H9 (cell line): ENCODE measurements around the gene RRAD. TPM values are rescaled to one million over a fixed set of nuclear protein-coding genes. Genes with fewer than 3 reads are reported as not detected.

Experiments
- DNase-seq: peaks from one replicate; pipeline ENCODE4 v3.0.0-alpha.2; 2017
- H2AFZ ChIP-seq: one replicate; pipeline ENCODE4 v1.6.1; 2013; ENCODE audit warnings: mild to moderate bottlenecking, low read length, control low read depth, moderate library complexity
- H2AK5ac ChIP-seq: 2 replicates; pipeline ENCODE4 v1.6.1; 2013; ENCODE audit warnings: low read length, control low read depth, mixed read lengths; ENCODE audit not compliant: insufficient read length
- H2BK120ac ChIP-seq: one replicate; pipeline ENCODE4 v1.6.1; 2013; ENCODE audit warnings: low read depth, mild to moderate bottlenecking, low read length, control low read depth, inconsistent platforms; ENCODE audit not compliant: poor library complexity, severe bottlenecking
- H2BK12ac ChIP-seq: 2 replicates; pipeline ENCODE4 v1.6.1; 2013; ENCODE audit warnings: low read length, control low read depth, mixed read lengths, low read depth; ENCODE audit not compliant: insufficient read length
- H2BK15ac ChIP-seq: 2 replicates; pipeline ENCODE4 v1.6.1; 2013; ENCODE audit warnings: low read depth, low read length, control low read depth
- H2BK20ac ChIP-seq: one replicate; pipeline ENCODE4 v1.6.1; 2013; ENCODE audit warnings: low read depth, mild to moderate bottlenecking, low read length, control low read depth, inconsistent platforms; ENCODE audit not compliant: poor library complexity, severe bottlenecking
- H2BK5ac ChIP-seq: 2 replicates; pipeline ENCODE4 v1.6.1; 2013; ENCODE audit warnings: low read length, control low read depth, mixed read lengths; ENCODE audit not compliant: insufficient read length
- H3K14ac ChIP-seq: 2 replicates; pipeline ENCODE4 v1.6.1; 2013; ENCODE audit warnings: low read length, control low read depth; ENCODE audit not compliant: insufficient read depth
- H3K18ac ChIP-seq: 2 replicates; pipeline ENCODE4 v1.6.1; 2013; ENCODE audit warnings: low read depth, mild to moderate bottlenecking, mixed read lengths, low read length, control low read depth; ENCODE audit not compliant: insufficient read length
- H3K23ac ChIP-seq: 2 replicates; pipeline ENCODE4 v1.6.1; 2013; ENCODE audit warnings: low read length, control low read depth, mixed read lengths, low read depth; ENCODE audit not compliant: insufficient read length
- H3K23me2 ChIP-seq: 2 replicates; pipeline ENCODE4 v1.6.1; 2013; ENCODE audit warnings: low read depth, mild to moderate bottlenecking, mixed read lengths, low read length, control low read depth; ENCODE audit not compliant: insufficient read length, poor library complexity, severe bottlenecking
- H3K27ac ChIP-seq: 2 replicates; pipeline ENCODE4 v1.5.1; 2013; ENCODE audit warnings: low read length, control low read depth, mixed read lengths, low read depth; ENCODE audit not compliant: insufficient read length
- H3K27me3 ChIP-seq: 2 replicates; pipeline ENCODE4 v1.6.1; 2013; ENCODE audit warnings: low read length, control low read depth, inconsistent platforms; ENCODE audit not compliant: insufficient read depth
- H3K4ac ChIP-seq: 2 replicates; pipeline ENCODE4 v1.6.1; 2013; ENCODE audit warnings: low read depth, mild to moderate bottlenecking, control low read depth, inconsistent platforms, low read length, moderate library complexity
- H3K4me1 ChIP-seq: 2 replicates; pipeline ENCODE4 v1.6.1; 2013; ENCODE audit warnings: low read length, control low read depth, inconsistent platforms; ENCODE audit not compliant: insufficient read depth
- H3K4me2 ChIP-seq: 2 replicates; pipeline ENCODE4 v1.6.1; 2013; ENCODE audit warnings: low read length, control low read depth, mixed read lengths; ENCODE audit not compliant: insufficient read length, insufficient read depth
- H3K56ac ChIP-seq: 2 replicates; pipeline ENCODE4 v1.6.1; 2013; ENCODE audit warnings: low read depth, mild to moderate bottlenecking, mixed read lengths, low read length, control low read depth; ENCODE audit not compliant: insufficient read length
- H3K79me1 ChIP-seq: 2 replicates; pipeline ENCODE4 v1.6.1; 2013; ENCODE audit warnings: low read depth, mild to moderate bottlenecking, moderate library complexity, low read length, control low read depth, inconsistent platforms; ENCODE audit not compliant: insufficient read depth, poor library complexity, severe bottlenecking
- H3K79me2 ChIP-seq: 2 replicates; pipeline ENCODE4 v1.6.1; 2013; ENCODE audit warnings: low read length, control low read depth, inconsistent platforms; ENCODE audit not compliant: insufficient read depth
- H3K9ac ChIP-seq: 2 replicates; pipeline ENCODE4 v1.6.1; 2013; ENCODE audit warnings: low read length, control low read depth, mixed read lengths; ENCODE audit not compliant: insufficient read length; ENCODE audit errors: extremely low read depth
- H3K9me3 ChIP-seq: one replicate; pipeline ENCODE4 v1.6.1; 2013; ENCODE audit warnings: low read depth, low read length, inconsistent platforms; ENCODE audit not compliant: control insufficient read depth
- H3T11ph ChIP-seq: one replicate; pipeline ENCODE4 v1.6.1; 2013; ENCODE audit warnings: mild to moderate bottlenecking, low read length, control low read depth, inconsistent platforms
- H4K20me1 ChIP-seq: one replicate; pipeline ENCODE4 v1.6.1; 2013; ENCODE audit not compliant: control insufficient read depth, insufficient read length, insufficient read depth
- H4K5ac ChIP-seq: 2 replicates; pipeline ENCODE4 v1.6.1; 2013; ENCODE audit warnings: low read depth, mild to moderate bottlenecking, mixed read lengths, low read length, control low read depth; ENCODE audit not compliant: insufficient read length
- H4K8ac ChIP-seq: replicated peaks from 2 replicates; pipeline ENCODE4 v1.6.1; 2013; ENCODE audit warnings: low read length, control low read depth, mixed read lengths, low read depth; ENCODE audit not compliant: insufficient read length
- H4K91ac ChIP-seq: 2 replicates; pipeline ENCODE4 v1.6.1; 2013; ENCODE audit warnings: low read depth, mild to moderate bottlenecking, moderate library complexity, mixed read lengths, low read length, control low read depth; ENCODE audit not compliant: insufficient read length
- H3K27ac Mint-ChIP-seq, 3 experiments: 2 replicates in 2 of 3; 3 replicates in 1 of 3; pipeline ENCODE4 v1.8.0; 2020 to 2021; ENCODE audit warnings: mixed read lengths in 3 of 3, mild to moderate bottlenecking in 1 of 3, moderate library complexity in 1 of 3
- H3K27me3 Mint-ChIP-seq: 2 replicates; pipeline ENCODE4 v1.8.0; 2021; ENCODE audit warnings: low read depth, mild to moderate bottlenecking, moderate library complexity, mixed read lengths
- H3K36me3 Mint-ChIP-seq, 3 experiments: 2 replicates in 2 of 3; 3 replicates in 1 of 3; pipeline ENCODE4 v1.8.0; 2020 to 2021; ENCODE audit warnings: low read depth in 3 of 3, mixed read lengths in 3 of 3; ENCODE audit not compliant: insufficient read depth in 1 of 3
- H3K4me1 Mint-ChIP-seq, 2 experiments: 2 replicates each; pipeline ENCODE4 v1.8.0; 2020; ENCODE audit warnings: mixed read lengths in 2 of 2
- H3K4me3 Mint-ChIP-seq, 2 experiments: 2 replicates in 1 of 2; 3 replicates in 1 of 2; pipeline ENCODE4 v1.8.0; 2020 to 2021; ENCODE audit warnings: mild to moderate bottlenecking in 2 of 2, mixed read lengths in 2 of 2, moderate library complexity in 1 of 2
- H3K9me3 Mint-ChIP-seq, 2 experiments: 2 replicates in 1 of 2; 3 replicates in 1 of 2; pipeline ENCODE4 v1.8.0; 2020; ENCODE audit warnings: mild to moderate bottlenecking in 2 of 2, mixed read lengths in 2 of 2, moderate library complexity in 1 of 2
- WGBS: extraction: QIAGEN DNeasy Blood & Tissue Kit; methylation state at CpG from one replicate; pipeline ENCODE4 v1.1.7; 2013; ENCODE audit warnings: missing lambda C conversion rate, low lambda C conversion rate, mixed read lengths; ENCODE audit not compliant: insufficient read length; ENCODE audit errors: extremely low coverage; 5-methylcytosine and 5-hydroxymethylcytosine counted together
- total RNA-seq: library from RNA; stranded (reverse); gene quantifications from 2 replicates; pipeline ENCODE4 v1.2.1, GENCODE V29; 2021
- TF ChIP-seq, protein P1 (sequence below): fragments of 200-600 bp; sonication (generic); conservative IDR thresholded peaks from 3 replicates; pipeline ENCODE4 v1.8.0; 2021; ENCODE audit warnings: antibody characterized with exemption, mild to moderate bottlenecking

Gene RRAD
- total RNA-seq, 1 experiment from 2014 or later: 0.72 TPM

DNA sequence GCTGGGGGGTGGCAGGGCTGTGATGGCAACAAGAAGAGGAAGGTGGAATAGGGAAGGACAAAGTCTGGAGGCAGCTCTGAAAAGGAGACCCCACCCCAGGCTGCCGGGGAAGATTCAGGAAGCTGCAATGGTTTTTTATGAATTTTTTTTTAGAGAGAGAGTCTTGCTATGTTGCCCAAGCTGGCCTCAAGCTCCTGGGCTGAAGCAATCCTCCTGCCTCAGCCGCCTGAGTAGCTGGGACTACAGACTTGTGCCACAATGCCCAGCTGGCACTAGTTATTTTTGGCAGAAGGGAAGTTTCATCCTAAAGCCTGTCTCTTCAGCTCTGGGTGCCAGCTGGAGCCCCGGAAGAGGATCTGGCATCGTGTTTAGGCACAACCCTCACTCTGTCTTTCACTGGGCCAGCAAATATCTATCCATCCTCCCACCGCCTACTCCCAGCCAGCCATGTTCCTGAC, 34.4 kb upstream of the RRAD start:
- no peak overlapping the region for H2BK20ac ChIP-seq
- H3K79me2 ChIP-seq: no peaks in the 10 kb centered on the region
- no peak overlapping the region for H3T11ph ChIP-seq
- no peak overlapping the region for H4K5ac ChIP-seq
- TF ChIP-seq, protein P1, sequence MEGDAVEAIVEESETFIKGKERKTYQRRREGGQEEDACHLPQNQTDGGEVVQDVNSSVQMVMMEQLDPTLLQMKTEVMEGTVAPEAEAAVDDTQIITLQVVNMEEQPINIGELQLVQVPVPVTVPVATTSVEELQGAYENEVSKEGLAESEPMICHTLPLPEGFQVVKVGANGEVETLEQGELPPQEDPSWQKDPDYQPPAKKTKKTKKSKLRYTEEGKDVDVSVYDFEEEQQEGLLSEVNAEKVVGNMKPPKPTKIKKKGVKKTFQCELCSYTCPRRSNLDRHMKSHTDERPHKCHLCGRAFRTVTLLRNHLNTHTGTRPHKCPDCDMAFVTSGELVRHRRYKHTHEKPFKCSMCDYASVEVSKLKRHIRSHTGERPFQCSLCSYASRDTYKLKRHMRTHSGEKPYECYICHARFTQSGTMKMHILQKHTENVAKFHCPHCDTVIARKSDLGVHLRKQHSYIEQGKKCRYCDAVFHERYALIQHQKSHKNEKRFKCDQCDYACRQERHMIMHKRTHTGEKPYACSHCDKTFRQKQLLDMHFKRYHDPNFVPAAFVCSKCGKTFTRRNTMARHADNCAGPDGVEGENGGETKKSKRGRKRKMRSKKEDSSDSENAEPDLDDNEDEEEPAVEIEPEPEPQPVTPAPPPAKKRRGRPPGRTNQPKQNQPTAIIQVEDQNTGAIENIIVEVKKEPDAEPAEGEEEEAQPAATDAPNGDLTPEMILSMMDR: no peak
- Mint-ChIP-seq H3K36me3 (no peaks in the 10 kb centered on the region; a peak in 1 of 7 replicates), H3K4me3 (no peak overlapping the region), H3K9me3 (no peaks in the 10 kb centered on the region), H3K27ac (no peak overlapping the region; a peak in 1 of 7 replicates), H3K4me1 (peaks cover 4 to 15% of the 10 kb centered on the region in 2 experiments), H3K27me3 (peaks cover 13% of the 10 kb centered on the region)
- no peaks in the 10 kb centered on the region for H3K27me3 ChIP-seq
- no peak overlapping the region for H3K27ac ChIP-seq
- H3K23ac ChIP-seq: no peak overlapping the region
- H3K4ac ChIP-seq: no peak overlapping the region
- H3K4me1 ChIP-seq: no peaks in the 10 kb centered on the region
- no peaks in the 10 kb centered on the region for H3K79me1 ChIP-seq
- no peak overlapping the region for H2BK5ac ChIP-seq
- H3K56ac ChIP-seq: no peak overlapping the region
- no peaks in the 10 kb centered on the region for H3K23me2 ChIP-seq
- H2BK120ac ChIP-seq: no peak overlapping the region
- H2BK12ac ChIP-seq: no peak overlapping the region
- no peak overlapping the region for H4K91ac ChIP-seq
- no peak overlapping the region for H2BK15ac ChIP-seq
- WGBS: no CpG with 5 or more reads among the region's 5 CpGs
- no peak for DNase-seq
- H4K20me1 ChIP-seq: no peaks in the 10 kb centered on the region
- no peak overlapping the region for H4K8ac ChIP-seq
- no peak overlapping the region for H2AFZ ChIP-seq
- H2AK5ac ChIP-seq: no peak overlapping the region
- no peaks in the 10 kb centered on the region for H3K9me3 ChIP-seq
- H3K18ac ChIP-seq: no peak overlapping the region
- H3K14ac ChIP-seq: no peak overlapping the region
- no peak overlapping the region for H3K4me2 ChIP-seq
- no peak overlapping the region for H3K9ac ChIP-seq
